ENCODE measurements around the gene RAMACL. TPM values are rescaled to one million over a fixed set of nuclear protein-coding genes. Genes with fewer than 3 reads are reported as not detected.
"Not testable (repeated sequence)": the region's sequence is repeated elsewhere in the genome, so short reads cannot be mapped to it uniquely, and the experiment has no call there.

The RAMACL gene
- total RNA-seq, 1 donor from 2014 or later = 2.3 TPM

- CTCF ChIA-PET = no interaction called here
- peak overlapping the region; percentile 79 for H3K27ac Mint-ChIP-seq
- H3K36me3 Mint-ChIP-seq (ENCODE audit: low read depth) = no peaks in the 10 kb centered on the region
- intact Hi-C loops (cut with micrococcal nuclease) = loop anchor here (1.0 to 2.0 kb wide), 5 partner anchors 28 to 210 kb away; partner anchors contain the start of gene RPS6KA2
- H3K4me1 Mint-ChIP-seq = peaks cover 23% of the 10 kb centered on the region
- peak; percentile 31 for DNase-seq
- no peak for TF ChIP-seq CTCF (IDR thresholded peaks at IDR 0.05)
- H3K4me3 Mint-ChIP-seq = peak overlapping the region; percentile 78
- POLR2A ChIA-PET = interaction anchor here (2.4 kb wide), 1 partner anchor 48 kb away, joined by 12 read pairs; no protein-coding TSS in a partner anchor
- peak; percentile 92 for ATAC-seq (ENCODE audit: low read depth)
- H3K27me3 Mint-ChIP-seq = no peaks in the 10 kb centered on the region
- H3K9me3 Mint-ChIP-seq = no peaks in the 10 kb centered on the region
Measured at GRCh38 chr6:166540631-166541331, 45.7 kb downstream of the RAMACL start.

- no peak for ATAC-seq (ENCODE audit: low read depth)
- H3K9me3 Mint-ChIP-seq = no peaks in the 10 kb centered on the region
- H3K36me3 Mint-ChIP-seq (ENCODE audit: low read depth) = no peaks in the 10 kb centered on the region
- H3K27me3 Mint-ChIP-seq = no peaks in the 10 kb centered on the region
- intact Hi-C loops (cut with micrococcal nuclease) = no loop called here
- no peak overlapping the region for H3K4me3 Mint-ChIP-seq
- ChIA-PET CTCF (no interaction called here), POLR2A (no interaction called here)
- peaks cover 23% of the 10 kb centered on the region for H3K4me1 Mint-ChIP-seq
- DNase-seq = no peak
- no peak for TF ChIP-seq CTCF (IDR thresholded peaks at IDR 0.05)
- H3K27ac Mint-ChIP-seq = no peak overlapping the region
Measured at GRCh38 chr6:166539543-166539942, 46.9 kb downstream of the RAMACL start.

- intact Hi-C loops (cut with micrococcal nuclease); H3K27me3 Mint-ChIP-seq; CTCF ChIA-PET; POLR2A ChIA-PET; H3K4me3 Mint-ChIP-seq; H3K9me3 Mint-ChIP-seq; ATAC-seq (ENCODE audit: low read depth); H3K27ac Mint-ChIP-seq; DNase-seq; H3K36me3 Mint-ChIP-seq (ENCODE audit: low read depth): not testable (repeated sequence)
- peaks cover 23% of the 10 kb centered on the region for H3K4me1 Mint-ChIP-seq
Measured at GRCh38 chr6:166539011-166539385, 47.5 kb downstream of the RAMACL start.

- Mint-ChIP-seq H3K4me3 (no peak overlapping the region), H3K36me3 (ENCODE audit: low read depth) (no peaks in the 10 kb centered on the region), H3K4me1 (peaks cover 23% of the 10 kb centered on the region), H3K27me3 (no peaks in the 10 kb centered on the region), H3K27ac (no peak overlapping the region), H3K9me3 (no peaks in the 10 kb centered on the region)
- ATAC-seq (ENCODE audit: low read depth) = no peak
- no peak for TF ChIP-seq CTCF (IDR thresholded peaks at IDR 0.05)
- intact Hi-C loops (cut with micrococcal nuclease) = no loop called here
- POLR2A ChIA-PET = no interaction called here
- CTCF ChIA-PET = no interaction called here
- no peak for DNase-seq
Measured at GRCh38 chr6:166538297-166539010, 48.0 kb downstream of the RAMACL start.

GRCh38 chr6:166534658-166535406 lies 51.6 kb downstream of the RAMACL start:
- ATAC-seq (ENCODE audit: low read depth) = no peak
- POLR2A ChIA-PET = no interaction called here
- CTCF ChIA-PET = no interaction called here
- peaks cover 3% of the 10 kb centered on the region for H3K4me1 Mint-ChIP-seq
- H3K27me3 Mint-ChIP-seq = no peaks in the 10 kb centered on the region
- H3K36me3 Mint-ChIP-seq (ENCODE audit: low read depth) = peaks cover 2% of the 10 kb centered on the region
- TF ChIP-seq CTCF (IDR thresholded peaks at IDR 0.05) = no peak
- intact Hi-C loops (cut with micrococcal nuclease) = no loop called here
- H3K27ac Mint-ChIP-seq = no peak overlapping the region
- DNase-seq = no peak
- H3K4me3 Mint-ChIP-seq = no peak overlapping the region
- H3K9me3 Mint-ChIP-seq = no peaks in the 10 kb centered on the region
